GM12878 (cell line): ENCODE data around the gene COG2. TPM values are rescaled to one million over a fixed set of nuclear protein-coding genes. Genes with fewer than 3 reads are reported as not detected.

ENCODE experiments used
- ATAC-seq: fragments of 200-7000 bp; cut with Tn5 transposase; 3 replicates; pipeline ENCODE4 v1.9.1; 2020; ENCODE audit warnings: mild to moderate bottlenecking, moderate library complexity
- BruUV-seq: library from RNA; stranded (reverse); fragments of 400-500 nt; replicated peaks from 2 replicates; lab custom pipeline; 2021; lab: Mats Ljungman, UMichigan
- CTCF ChIA-PET: fragments of 300-600 bp; sonication (Branson Sonifier 250); formaldehyde crosslinking; extraction: SDS; loops from one replicate; lab custom pipeline; 2021; ENCODE audit warnings: inconsistent platforms; lab: Yijun Ruan, JAX
- POLR2A ChIA-PET: fragments of 350-600 bp; formaldehyde crosslinking; extraction: SDS; loops from one replicate; lab custom pipeline; 2021; ENCODE audit warnings: inconsistent platforms; lab: Charles Lee
- RAD21 ChIA-PET: fragments of 300-600 bp; sonication (Branson Sonifier 250); formaldehyde crosslinking; loops from one replicate; lab custom pipeline; 2023; ENCODE audit warnings: antibody characterized with exemption; ENCODE audit not compliant: unreplicated experiment; lab: Charles Lee
- SMC1A ChIA-PET: fragments of 300-600 bp; sonication (Branson Sonifier 250); formaldehyde crosslinking; loops from one replicate; lab custom pipeline; 2023; ENCODE audit not compliant: unreplicated experiment, uncharacterized antibody; lab: Charles Lee
- DNase-seq: peaks from one replicate; pipeline ENCODE4 v3.0.0-alpha.2; 2011; ENCODE audit warnings: low read depth, low spot score
- FAIRE-seq: peaks from 3 replicates; lab custom pipeline; 2011; peaks lifted over from hg19 to GRCh38; lab: Jason Lieb, UNC
- H2AFZ ChIP-seq: 2 replicates; pipeline ENCODE4 v1.6.0; 2011; ENCODE audit warnings: low read depth, low read length, control low read depth; ENCODE audit not compliant: control insufficient read depth
- H3K27ac ChIP-seq: 2 replicates; pipeline ENCODE4 v1.5.1; 2011; ENCODE audit warnings: control low read depth; ENCODE audit not compliant: control insufficient read depth, insufficient read depth
- H3K27me3 ChIP-seq, 2 experiments: replicated peaks in 1 of 2; 2 replicates each; pipeline versions ENCODE4 v1.6.0 to v1.6.1; 2011; ENCODE audit warnings: low read length in 1 of 2; ENCODE audit not compliant: control insufficient read depth in 2 of 2, insufficient read depth in 2 of 2
- H3K36me3 ChIP-seq, 2 experiments: 2 replicates each; pipeline ENCODE4 v1.5.1; 2011; ENCODE audit warnings: low read length in 1 of 2; ENCODE audit not compliant: control insufficient read depth in 2 of 2, insufficient read depth in 2 of 2
- H3K4me1 ChIP-seq: 2 replicates; pipeline ENCODE4 v1.6.1; 2011; ENCODE audit warnings: mild to moderate bottlenecking, low read length, moderate library complexity, mixed read lengths; ENCODE audit not compliant: control insufficient read depth, insufficient read depth
- H3K4me2 ChIP-seq: 2 replicates; pipeline ENCODE4 v1.6.0; 2011; ENCODE audit warnings: control low read depth; ENCODE audit not compliant: control insufficient read depth, insufficient read depth
- H3K4me3 ChIP-seq: fragments of 200-600 bp; sonication (generic); 2 replicates; pipeline ENCODE4 v1.5.1; 2016
- H3K79me2 ChIP-seq: 2 replicates; pipeline ENCODE4 v1.6.0; 2011; ENCODE audit warnings: low read length; ENCODE audit not compliant: control insufficient read depth, insufficient read depth
- H3K9ac ChIP-seq: 2 replicates; pipeline ENCODE4 v1.8.0; 2011; ENCODE audit warnings: low read length, control low read depth, mixed read lengths; ENCODE audit not compliant: control insufficient read depth, insufficient read depth
- H3K9me3 ChIP-seq: replicated peaks from 3 replicates; pipeline ENCODE4 v1.5.1; 2011; ENCODE audit warnings: mild to moderate bottlenecking, low read length; ENCODE audit not compliant: control insufficient read depth, insufficient read depth
- H4K20me1 ChIP-seq: 2 replicates; pipeline ENCODE4 v1.6.0; 2011; ENCODE audit not compliant: control insufficient read depth, insufficient read depth
- ASH2L ChIP-seq: fragments of 300-600, 200-600 bp; sonication (generic); IDR thresholded peaks from 2 replicates; pipeline ENCODE4 v1.6.1; 2017; ENCODE audit warnings: low read depth, mild to moderate bottlenecking, borderline replicate concordance
- EED ChIP-seq: sonication (generic); IDR thresholded peaks from 2 replicates; pipeline ENCODE4 v1.6.1; 2016; ENCODE audit warnings: antibody characterized with exemption, low read depth
- EGR1 ChIP-seq, 2 experiments: IDR thresholded peaks; 1 replicate in 1 of 2; 2 replicates in 1 of 2; pipeline ENCODE4 v1.6.1; 2011 to 2012; ENCODE audit warnings: low read depth in 2 of 2, low read length in 2 of 2, borderline replicate concordance in 1 of 2, mild to moderate bottlenecking in 1 of 2, moderate library complexity in 1 of 2
- ESRRA ChIP-seq: IDR thresholded peaks from 2 replicates; pipeline ENCODE4 v1.6.1; 2012; ENCODE audit warnings: mild to moderate bottlenecking, low read length, improper control_type of control experiment
- EZH2 ChIP-seq: IDR thresholded peaks from 2 replicates; pipeline ENCODE4 v1.6.1; 2012; ENCODE audit warnings: low read depth, mild to moderate bottlenecking, control low read depth, inconsistent platforms, low read length, borderline replicate concordance; ENCODE audit not compliant: control insufficient read depth
- JUNB ChIP-seq: IDR thresholded peaks from 2 replicates; pipeline ENCODE4 v1.6.1; 2016; ENCODE audit warnings: antibody characterized with exemption, mild to moderate bottlenecking
- KLF5 ChIP-seq: fragments of 450-650 bp; IDR thresholded peaks from 2 replicates; pipeline ENCODE4 v1.6.1; 2014; ENCODE audit warnings: mild to moderate bottlenecking; ENCODE audit not compliant: partially characterized antibody
- NRF1 ChIP-seq: conservative IDR thresholded peaks from 2 replicates; pipeline ENCODE4 v1.6.1; 2011; ENCODE audit warnings: mild to moderate bottlenecking, low read depth, low read length, improper control_type of control experiment
- POU2F2 ChIP-seq: IDR thresholded peaks from 3 replicates; pipeline ENCODE4 v1.6.1; 2011; ENCODE audit warnings: low read depth, mild to moderate bottlenecking, low read length, borderline replicate concordance
- RAD21 ChIP-seq: IDR thresholded peaks from 2 replicates; pipeline ENCODE4 v1.6.1; 2011; ENCODE audit warnings: mild to moderate bottlenecking, low read depth, low read length, moderate library complexity; ENCODE audit not compliant: insufficient read depth
- RCOR1 ChIP-seq: conservative IDR thresholded peaks from 2 replicates; pipeline ENCODE4 v1.6.1; 2012; ENCODE audit warnings: low read depth, low read length, improper control_type of control experiment
- SMC3 ChIP-seq: IDR thresholded peaks from 2 replicates; pipeline ENCODE4 v1.6.1; 2011; ENCODE audit warnings: low read length, improper control_type of control experiment, borderline replicate concordance
- ZSCAN29 ChIP-seq: fragments of 450-650 bp; IDR thresholded peaks from 2 replicates; pipeline ENCODE4 v1.6.1; 2017; ENCODE audit warnings: mild to moderate bottlenecking, moderate library complexity
- WGBS: methylation state at CpG from one replicate; pipeline ENCODE4 v1.1.6; 2016; ENCODE audit warnings: low lambda C conversion rate; ENCODE audit not compliant: insufficient replicate concordance, insufficient coverage; ENCODE audit errors: missing lambda C conversion rate; 5-methylcytosine and 5-hydroxymethylcytosine counted together
- in situ Hi-C: fragments of 300-500 bp; cut with MboI; formaldehyde crosslinking; loops from 9 replicates; pipeline ENCODE4 v1.14.3; 2018; ENCODE audit warnings: mixed read lengths
- intact Hi-C: fragments of 100-400 bp; cut with micrococcal nuclease; formaldehyde crosslinking; loops from one replicate; pipeline ENCODE4 v1.14.2; 2022; ENCODE audit not compliant: unreplicated experiment
- polyA plus RNA-seq, 11 experiments: library from polyadenylated mRNA; depleted of rRNA in 4 of 11; unstranded in 6 of 11; stranded (reverse) in 5 of 11; fragments of >200 nt; fragmentation: Nextera tagmentation in 4 of 11; fragmentation: Illumina TruSeq in 1 of 11; extraction: Ambion mirVana in 4 of 11; extraction: Trizol in 1 of 11; gene quantifications; 1 replicate in 1 of 11; 2 replicates in 10 of 11; pipeline versions ENCODE4 v1.2.1 to v1.2.3, GENCODE V29; 2011 to 2016; ENCODE audit warnings: inconsistent platforms in 2 of 11, missing spikeins in 2 of 11, low read depth in 1 of 11
- total RNA-seq, 4 experiments: library from RNA; depleted of rRNA in 3 of 4; stranded (reverse); fragments of >200 nt in 3 of 4; fragmentation: Illumina TruSeq in 1 of 4; extraction: Trizol in 1 of 4; gene quantifications; 2 replicates each; pipeline versions ENCODE4 v1.2.1 to v1.2.3, GENCODE V29; 2013 to 2021
- TF ChIP-seq, protein P1 (sequence below): IDR thresholded peaks from 2 replicates; pipeline ENCODE4 v1.6.1; 2012; ENCODE audit warnings: low read length, inconsistent platforms
- TF ChIP-seq, protein P2 (sequence below): fragments of 450-650 bp; IDR thresholded peaks from 2 replicates; pipeline ENCODE4 v1.6.1; 2016; ENCODE audit warnings: mild to moderate bottlenecking
- TF ChIP-seq, protein P3 (sequence below): fragments of 450-650 bp; IDR thresholded peaks from 2 replicates; pipeline ENCODE4 v1.6.1; 2017; ENCODE audit warnings: mild to moderate bottlenecking, moderate library complexity
- TF ChIP-seq, protein P4 (sequence below): fragments of 450-650 bp; IDR thresholded peaks from 2 replicates; pipeline ENCODE4 v1.6.1; 2017; ENCODE audit warnings: borderline replicate concordance

The COG2 gene
- total and polyA plus RNA-seq, 10 of the 15 experiments (the other 5 are each of a cell fraction or from before 2014, with no cell fraction given) = 15.0 to 31.5 (median 28.3) TPM

DNA sequence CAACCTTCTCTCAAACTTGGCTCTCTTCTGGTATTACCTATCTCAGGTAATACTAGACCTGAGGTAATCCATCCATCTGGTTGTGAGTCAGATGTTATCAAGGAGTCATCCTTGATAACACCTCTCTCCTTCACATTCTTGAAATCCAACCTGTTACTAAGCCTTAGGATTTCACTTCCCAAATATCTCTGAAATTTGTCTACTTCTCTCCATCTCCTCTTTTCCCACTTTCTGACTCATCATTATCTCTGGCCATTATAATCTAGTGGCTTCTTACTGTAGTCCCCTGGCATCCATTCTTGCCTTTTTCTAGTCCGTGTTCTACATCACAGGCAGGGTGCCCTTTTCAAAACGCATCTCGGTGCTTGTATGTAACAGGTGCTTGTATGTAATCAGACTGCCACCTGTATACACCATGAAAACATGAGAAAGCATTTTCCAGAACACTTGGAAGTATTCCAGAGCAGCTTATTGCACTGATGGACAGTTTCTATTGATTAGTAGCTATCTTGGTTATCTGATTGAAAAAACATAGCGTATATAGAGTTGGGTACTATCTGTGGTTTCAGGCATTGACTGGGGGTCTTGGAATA, 4.5 kb downstream of the COG2 start:
- CTCF ChIA-PET = no interaction called here
- no TSS peak for BruUV-seq

More for the DNA sequence above, 4.5 kb downstream of the COG2 start:
- no peaks in the 10 kb centered on the region for H3K36me3 ChIP-seq
- H3K9me3 ChIP-seq = no peaks in the 10 kb centered on the region; the same call in 2 of the 3 replicates
- WGBS = 100% methylated on average over 4 of the region's 4 CpGs
- H3K79me2 ChIP-seq = peaks cover 46% of the 10 kb centered on the region
- no peak overlapping the region for H3K9ac ChIP-seq
- no peak for ATAC-seq
- ChIA-PET POLR2A (no interaction called here), SMC1A (no interaction called here), RAD21 (no interaction called here)
- DNase-seq = no peak
- no peak overlapping the region for H3K4me3 ChIP-seq
- H3K27ac ChIP-seq = no peak overlapping the region
- H3K4me2 ChIP-seq = peak overlapping the region; percentile 17; the same call in 1 of the 2 replicates
- H3K4me1 ChIP-seq = peaks cover 15% of the 10 kb centered on the region; the same call in 1 of the 2 replicates
- no peaks in the 10 kb centered on the region for H3K27me3 ChIP-seq
- FAIRE-seq = no peak
- intact Hi-C loops (no loop called here), in situ Hi-C loops (no loop called here)
- TF ChIP-seq ESRRA (no peak), EZH2 (no peak), KLF5 (no peak), POU2F2 (no peak), JUNB (no peak), EGR1 (IDR thresholded peaks at IDR 0.05; ENCODE audit: borderline replicate concordance in 1 of 2, low read depth in 2 of 2, low read length in 2 of 2) (no peak), RCOR1 (no peak), ZSCAN29 (no peak), EED (no peak), SMC3 (no peak), RAD21 (no peak), ASH2L (no peak), NRF1 (no peak)
- TF ChIP-seq, protein P1, sequence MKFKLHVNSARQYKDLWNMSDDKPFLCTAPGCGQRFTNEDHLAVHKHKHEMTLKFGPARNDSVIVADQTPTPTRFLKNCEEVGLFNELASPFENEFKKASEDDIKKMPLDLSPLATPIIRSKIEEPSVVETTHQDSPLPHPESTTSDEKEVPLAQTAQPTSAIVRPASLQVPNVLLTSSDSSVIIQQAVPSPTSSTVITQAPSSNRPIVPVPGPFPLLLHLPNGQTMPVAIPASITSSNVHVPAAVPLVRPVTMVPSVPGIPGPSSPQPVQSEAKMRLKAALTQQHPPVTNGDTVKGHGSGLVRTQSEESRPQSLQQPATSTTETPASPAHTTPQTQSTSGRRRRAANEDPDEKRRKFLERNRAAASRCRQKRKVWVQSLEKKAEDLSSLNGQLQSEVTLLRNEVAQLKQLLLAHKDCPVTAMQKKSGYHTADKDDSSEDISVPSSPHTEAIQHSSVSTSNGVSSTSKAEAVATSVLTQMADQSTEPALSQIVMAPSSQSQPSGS = no peak
- TF ChIP-seq, protein P2, sequence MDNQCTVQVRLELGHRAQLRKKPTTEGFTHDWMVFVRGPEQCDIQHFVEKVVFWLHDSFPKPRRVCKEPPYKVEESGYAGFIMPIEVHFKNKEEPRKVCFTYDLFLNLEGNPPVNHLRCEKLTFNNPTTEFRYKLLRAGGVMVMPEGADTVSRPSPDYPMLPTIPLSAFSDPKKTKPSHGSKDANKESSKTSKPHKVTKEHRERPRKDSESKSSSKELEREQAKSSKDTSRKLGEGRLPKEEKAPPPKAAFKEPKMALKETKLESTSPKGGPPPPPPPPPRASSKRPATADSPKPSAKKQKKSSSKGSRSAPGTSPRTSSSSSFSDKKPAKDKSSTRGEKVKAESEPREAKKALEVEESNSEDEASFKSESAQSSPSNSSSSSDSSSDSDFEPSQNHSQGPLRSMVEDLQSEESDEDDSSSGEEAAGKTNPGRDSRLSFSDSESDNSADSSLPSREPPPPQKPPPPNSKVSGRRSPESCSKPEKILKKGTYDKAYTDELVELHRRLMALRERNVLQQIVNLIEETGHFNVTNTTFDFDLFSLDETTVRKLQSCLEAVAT = no peak
- TF ChIP-seq, protein P3, sequence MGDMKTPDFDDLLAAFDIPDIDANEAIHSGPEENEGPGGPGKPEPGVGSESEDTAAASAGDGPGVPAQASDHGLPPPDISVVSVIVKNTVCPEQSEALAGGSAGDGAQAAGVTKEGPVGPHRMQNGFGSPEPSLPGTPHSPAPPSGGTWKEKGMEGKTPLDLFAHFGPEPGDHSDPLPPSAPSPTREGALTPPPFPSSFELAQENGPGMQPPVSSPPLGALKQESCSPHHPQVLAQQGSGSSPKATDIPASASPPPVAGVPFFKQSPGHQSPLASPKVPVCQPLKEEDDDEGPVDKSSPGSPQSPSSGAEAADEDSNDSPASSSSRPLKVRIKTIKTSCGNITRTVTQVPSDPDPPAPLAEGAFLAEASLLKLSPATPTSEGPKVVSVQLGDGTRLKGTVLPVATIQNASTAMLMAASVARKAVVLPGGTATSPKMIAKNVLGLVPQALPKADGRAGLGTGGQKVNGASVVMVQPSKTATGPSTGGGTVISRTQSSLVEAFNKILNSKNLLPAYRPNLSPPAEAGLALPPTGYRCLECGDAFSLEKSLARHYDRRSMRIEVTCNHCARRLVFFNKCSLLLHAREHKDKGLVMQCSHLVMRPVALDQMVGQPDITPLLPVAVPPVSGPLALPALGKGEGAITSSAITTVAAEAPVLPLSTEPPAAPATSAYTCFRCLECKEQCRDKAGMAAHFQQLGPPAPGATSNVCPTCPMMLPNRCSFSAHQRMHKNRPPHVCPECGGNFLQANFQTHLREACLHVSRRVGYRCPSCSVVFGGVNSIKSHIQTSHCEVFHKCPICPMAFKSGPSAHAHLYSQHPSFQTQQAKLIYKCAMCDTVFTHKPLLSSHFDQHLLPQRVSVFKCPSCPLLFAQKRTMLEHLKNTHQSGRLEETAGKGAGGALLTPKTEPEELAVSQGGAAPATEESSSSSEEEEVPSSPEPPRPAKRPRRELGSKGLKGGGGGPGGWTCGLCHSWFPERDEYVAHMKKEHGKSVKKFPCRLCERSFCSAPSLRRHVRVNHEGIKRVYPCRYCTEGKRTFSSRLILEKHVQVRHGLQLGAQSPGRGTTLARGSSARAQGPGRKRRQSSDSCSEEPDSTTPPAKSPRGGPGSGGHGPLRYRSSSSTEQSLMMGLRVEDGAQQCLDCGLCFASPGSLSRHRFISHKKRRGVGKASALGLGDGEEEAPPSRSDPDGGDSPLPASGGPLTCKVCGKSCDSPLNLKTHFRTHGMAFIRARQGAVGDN = no peak
- TF ChIP-seq, protein P4, sequence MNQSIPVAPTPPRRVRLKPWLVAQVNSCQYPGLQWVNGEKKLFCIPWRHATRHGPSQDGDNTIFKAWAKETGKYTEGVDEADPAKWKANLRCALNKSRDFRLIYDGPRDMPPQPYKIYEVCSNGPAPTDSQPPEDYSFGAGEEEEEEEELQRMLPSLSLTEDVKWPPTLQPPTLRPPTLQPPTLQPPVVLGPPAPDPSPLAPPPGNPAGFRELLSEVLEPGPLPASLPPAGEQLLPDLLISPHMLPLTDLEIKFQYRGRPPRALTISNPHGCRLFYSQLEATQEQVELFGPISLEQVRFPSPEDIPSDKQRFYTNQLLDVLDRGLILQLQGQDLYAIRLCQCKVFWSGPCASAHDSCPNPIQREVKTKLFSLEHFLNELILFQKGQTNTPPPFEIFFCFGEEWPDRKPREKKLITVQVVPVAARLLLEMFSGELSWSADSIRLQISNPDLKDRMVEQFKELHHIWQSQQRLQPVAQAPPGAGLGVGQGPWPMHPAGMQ = no peak
- no peak overlapping the region for H2AFZ ChIP-seq
- H4K20me1 ChIP-seq = no peaks in the 10 kb centered on the region
